Islet precursor cell (in vitro differentiated cells): ENCODE data around the gene PVR.
"Not testable (repeated sequence)": the region's sequence is repeated elsewhere in the genome, so short reads cannot be mapped to it uniquely, and the experiment has no call there.

Experiments used
- DNase-seq: peaks from one replicate; pipeline ENCODE4 v3.0.0-alpha.2; 2018

PVR gene

DNA sequence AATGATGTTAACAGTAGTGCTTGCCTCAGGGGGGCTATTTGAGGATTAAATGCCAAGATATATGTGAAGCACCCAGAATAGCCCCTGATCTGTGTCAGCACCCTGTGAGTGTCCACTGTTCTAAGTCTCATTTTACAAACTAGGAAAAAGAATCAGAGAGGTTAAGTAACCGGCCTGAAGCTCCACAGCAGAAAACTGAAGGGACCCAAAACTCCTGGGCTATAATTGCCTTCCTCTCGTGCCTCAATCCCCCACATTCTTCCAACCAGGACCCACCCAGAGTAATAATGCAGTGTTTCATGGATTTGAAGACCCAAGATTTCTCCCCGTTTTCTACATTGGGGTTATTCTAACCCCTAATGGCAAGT lies 2.3 kb downstream of the PVR start:
- no peak for DNase-seq

DNA sequence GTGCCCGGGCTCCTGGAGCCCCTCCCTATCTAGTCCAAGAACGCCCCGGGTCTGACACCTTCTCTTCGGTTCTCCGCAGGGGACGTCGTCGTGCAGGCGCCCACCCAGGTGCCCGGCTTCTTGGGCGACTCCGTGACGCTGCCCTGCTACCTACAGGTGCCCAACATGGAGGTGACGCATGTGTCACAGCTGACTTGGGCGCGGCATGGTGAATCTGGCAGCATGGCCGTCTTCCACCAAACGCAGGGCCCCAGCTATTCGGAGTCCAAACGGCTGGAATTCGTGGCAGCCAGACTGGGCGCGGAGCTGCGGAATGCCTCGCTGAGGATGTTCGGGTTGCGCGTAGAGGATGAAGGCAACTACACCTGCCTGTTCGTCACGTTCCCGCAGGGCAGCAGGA lies 3.4 kb downstream of the PVR start:
- no peak for DNase-seq

DNA sequence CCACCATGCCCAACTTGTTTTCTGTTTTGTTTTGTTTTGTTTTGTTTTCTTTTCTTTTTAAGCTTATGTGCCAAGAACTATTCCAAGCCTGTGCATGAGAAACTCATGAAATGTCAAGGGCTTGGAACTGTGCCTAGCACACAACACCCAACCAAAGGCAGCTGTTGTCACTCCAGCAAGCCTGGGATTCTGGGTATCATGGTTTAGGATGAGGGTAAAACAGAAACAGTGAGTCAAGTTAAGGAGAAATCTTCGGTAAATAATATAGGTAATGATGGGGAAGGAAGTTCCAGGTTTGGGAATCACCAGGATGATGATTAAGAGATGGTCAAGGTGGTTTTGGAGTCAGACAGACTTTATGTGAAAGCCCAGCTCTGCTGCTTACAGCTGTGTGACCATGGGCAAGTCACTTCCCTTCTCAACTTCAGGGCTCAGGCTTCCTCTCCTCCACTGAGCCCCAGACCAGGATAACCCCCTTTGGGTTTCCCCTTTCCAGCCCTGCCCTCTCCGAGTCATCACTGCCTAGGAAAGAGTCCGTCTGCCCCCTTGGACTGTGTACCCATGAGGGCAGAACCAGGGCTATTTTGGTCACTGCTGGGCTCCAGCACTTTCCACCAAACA lies 5.0 kb downstream of the PVR start:
- no peak for DNase-seq

DNA sequence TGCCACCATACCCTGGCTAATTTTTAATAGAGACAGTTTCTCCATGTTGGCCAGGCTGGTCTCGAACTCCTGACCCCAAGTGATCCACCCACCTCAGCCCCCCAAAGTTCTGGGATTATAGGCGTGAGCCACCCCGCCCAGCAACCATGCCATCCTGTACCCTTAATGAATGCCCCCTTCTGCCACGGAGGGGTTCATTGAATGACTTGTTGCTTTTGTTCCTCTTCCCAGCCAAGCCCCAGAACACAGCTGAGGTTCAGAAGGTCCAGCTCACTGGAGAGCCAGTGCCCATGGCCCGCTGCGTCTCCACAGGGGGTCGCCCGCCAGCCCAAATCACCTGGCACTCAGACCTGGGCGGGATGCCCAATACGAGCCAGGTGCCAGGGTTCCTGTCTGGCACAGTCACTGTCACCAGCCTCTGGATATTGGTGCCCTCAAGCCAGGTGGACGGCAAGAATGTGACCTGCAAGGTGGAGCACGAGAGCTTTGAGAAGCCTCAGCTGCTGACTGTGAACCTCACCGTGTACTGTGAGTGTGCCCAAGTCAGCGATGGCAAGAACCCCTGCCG lies 6.0 kb downstream of the PVR start:
- DNase-seq = no peak

DNA sequence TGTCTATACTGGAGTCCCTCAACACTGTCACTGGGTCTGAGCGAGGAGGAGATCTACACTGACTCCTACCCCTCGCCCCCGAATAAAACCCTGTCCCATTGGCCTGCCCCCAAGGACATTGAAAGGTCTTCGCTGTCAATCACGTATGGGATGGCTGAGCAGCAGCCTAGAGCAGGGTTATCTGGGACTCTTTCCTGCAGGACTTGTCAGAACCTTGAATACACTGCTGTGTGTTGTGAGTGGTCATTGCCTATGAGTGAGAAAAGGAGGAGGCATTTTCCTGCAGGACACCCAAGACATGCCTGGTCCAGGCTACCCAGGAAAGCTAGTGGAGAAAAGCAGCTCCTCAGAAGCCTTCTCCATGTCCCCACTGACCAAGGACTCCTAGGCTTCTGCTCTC lies 9.6 kb downstream of the PVR start:
- no peak for DNase-seq

DNA sequence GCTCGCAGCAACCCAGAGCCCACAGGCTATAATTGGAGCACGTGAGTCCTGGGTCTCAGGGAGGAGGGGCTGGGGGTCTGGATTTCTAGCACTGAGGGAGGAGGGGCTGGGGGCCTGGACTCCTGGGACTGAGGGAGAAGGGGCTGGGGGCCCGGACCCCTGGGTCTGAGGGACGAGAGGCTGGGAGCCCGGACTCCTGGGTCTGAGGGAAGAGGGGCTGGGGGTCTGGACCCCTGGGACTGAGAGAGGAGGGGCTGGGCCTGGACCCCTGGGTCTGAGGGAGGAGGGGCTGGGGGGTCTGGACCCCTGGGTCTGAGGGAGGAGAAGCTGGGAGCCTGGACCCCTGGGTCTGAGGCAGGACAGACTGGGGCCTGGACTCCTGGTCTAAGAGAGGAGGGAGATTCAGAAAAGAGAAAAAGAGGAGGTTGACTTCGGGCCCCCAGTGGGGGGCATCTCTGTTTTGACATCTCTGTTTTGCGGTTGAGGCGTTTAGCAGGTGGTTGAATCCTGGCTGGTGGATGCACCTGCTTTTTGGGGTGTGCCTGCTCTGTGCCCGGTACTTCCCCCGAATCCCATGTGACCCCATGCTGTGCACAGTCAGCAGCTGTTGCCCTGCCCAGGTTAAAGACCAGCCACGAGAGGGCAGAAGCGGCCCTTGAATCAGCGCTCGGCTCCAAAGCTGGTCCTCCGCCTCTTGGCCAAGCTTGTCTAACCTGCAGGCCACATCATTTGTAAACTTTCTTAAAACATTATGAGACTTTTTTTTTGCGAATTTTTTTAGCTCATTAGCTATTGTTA lies 10.5 kb downstream of the PVR start:
- peak; percentile 70 for DNase-seq

DNA sequence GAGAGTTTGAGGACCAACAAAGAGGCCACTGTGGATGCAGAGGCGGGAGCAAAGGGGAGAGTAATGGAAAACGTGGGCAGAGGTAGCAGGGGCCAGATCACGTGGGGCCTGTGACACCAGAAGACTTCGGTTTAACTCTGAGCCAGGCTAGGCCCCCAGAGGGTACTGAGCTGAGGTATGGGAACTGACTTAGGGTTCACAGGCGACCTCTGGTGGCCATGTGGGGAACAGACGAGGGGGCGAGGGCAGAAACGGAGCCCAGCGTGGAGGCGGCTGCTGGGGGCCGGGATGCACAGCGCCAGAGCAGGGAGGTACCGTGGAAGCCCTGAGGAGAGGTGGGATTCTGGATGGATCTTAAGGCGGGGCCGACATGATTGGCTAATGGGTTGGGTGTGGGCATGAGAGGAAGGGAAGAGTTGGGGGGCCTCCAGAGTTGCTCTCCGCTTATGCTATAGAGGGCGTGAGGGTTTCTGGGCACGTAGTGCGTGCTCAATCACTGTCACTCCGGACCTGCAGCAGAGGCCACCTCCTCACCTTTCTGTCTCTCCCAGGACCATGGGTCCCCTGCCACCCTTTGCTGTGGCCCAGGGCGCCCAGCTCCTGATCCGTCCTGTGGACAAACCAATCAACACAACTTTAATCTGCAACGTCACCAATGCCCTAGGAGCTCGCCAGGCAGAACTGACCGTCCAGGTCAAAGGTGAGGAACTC lies 13.7 kb downstream of the PVR start:
- DNase-seq = peak; percentile 78

DNA sequence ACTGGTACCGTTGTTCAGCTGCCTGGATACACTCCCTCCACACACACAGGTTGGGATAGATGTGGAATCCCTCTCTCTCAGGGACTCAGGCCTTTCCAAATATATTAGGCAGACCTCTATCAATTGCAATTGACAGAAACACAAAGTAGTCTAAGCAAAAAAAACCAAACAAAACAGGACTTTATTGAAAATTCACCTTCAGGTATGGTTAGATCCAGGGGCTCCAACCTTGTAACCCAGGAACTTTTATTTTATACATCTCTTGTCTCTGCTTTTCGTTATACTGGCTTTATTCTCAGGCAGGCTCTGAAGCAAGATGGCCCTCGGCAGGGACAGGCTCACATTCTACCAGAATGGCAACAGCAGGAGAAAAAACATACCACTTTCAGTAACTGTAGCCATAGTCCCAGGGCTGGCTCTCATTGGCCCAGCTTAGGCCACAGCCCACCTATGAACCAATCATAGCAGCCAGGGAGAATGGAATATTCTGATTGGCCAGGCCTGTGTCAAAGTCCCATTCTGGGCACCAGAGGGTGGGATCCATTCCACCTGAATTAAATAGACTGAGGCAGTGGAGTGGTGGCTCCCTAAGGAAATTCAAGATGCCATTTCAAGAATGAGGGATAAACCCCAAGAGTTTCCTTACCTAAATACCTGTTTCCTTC lies 14.5 kb downstream of the PVR start:
- DNase-seq = no peak

DNA sequence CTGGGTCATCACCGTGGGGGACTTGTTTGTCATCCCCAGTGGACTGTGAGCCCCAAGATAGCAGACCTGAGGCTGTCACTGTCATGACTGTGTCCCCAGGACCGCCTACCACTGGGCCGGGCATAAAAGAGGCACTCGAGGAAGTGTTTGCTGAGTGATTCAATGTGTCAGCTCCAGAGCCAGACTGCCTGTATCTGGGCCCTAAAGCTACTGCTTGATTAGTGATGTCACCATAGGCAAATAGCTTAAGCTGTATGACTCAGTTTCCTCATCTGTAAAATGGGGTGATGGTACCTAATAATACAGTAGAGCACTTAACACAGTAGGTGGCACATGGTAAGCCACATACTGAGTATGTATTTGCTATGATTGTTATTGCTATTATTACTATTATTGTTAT lies 16.4 kb downstream of the PVR start:
- DNase-seq = no peak

DNA sequence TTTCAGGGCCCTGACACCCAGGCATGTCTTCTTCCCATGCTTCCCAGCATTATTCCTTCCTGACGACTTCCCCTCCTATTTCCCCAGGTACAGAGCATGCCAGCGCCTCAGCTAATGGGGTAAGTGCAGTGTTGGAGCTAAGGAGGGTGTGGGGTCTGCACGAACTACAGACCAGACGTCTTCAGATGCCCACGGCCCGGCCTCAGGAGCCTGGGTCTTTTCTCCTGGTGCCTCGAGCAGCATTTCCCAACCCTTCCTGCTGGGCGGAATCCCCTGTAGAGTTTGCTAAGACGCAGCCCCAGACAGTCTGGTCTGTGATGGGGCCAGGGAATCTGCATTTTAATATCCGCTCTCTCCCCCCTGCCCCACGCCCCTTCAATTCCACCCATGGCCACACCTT lies 17.5 kb downstream of the PVR start:
- DNase-seq = no peak

DNA sequence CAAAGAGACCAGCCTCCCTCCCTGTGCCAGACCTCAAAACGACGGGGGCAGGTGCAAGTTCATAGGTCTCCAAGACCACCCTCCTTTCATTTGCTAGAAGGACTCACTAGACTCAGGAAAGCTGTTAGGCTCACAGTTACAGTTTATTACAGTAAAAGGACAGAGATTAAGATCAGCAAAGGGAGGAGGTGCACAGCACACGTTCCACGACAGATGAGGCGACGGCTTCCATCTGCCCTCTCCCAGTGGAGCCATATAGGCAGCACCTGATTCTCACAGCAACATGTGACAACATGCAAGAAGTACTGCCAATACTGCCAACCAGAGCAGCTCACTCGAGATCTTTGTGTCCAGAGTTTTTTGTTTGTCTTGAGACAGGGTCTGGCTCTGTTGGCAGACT lies 18.2 kb downstream of the PVR start:
- no peak for DNase-seq

DNA sequence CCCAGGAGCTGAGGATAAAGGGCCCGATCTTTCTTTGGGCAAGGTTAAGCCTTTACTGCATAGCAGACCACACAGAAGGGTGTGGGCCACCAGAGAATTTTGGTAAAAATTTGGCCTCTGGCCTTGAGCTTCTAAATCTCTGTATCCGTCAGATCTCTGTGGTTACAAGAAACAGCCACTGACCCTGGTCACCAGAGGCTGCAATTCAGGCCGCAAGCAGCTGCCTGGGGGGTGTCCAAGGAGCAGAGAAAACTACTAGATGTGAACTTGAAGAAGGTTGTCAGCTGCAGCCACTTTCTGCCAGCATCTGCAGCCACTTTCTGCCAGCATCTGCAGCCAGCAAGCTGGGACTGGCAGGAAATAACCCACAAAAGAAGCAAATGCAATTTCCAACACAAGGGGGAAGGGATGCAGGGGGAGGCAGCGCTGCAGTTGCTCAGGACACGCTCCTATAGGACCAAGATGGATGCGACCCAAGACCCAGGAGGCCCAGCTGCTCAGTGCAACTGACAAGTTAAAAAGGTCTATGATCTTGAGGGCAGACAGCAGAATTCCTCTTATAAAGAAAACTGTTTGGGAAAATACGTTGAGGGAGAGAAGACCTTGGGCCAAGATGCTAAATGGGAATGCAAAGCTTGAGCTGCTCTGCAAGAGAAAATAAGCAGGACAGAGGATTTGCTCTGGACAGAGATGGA lies 19.1 kb downstream of the PVR start:
- DNase-seq = no peak

DNA sequence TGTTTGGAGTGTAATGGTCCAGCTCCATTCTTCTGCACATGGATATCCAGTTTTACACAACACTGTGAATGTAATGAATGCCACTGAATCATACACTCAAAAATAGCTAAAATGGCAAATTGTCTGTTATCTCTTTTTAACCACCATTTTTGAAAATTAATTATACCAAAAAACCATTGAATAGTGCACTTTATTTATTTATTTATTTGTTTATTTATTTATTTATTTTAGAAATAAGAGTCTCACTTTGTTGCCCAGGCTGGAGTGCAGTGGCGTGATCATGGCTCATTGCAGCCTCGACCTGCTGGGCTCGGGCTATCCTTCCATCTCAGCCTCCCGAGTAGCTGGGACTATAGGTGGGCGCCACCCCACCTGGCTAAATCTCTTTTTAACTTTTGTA lies 20.3 kb downstream of the PVR start:
- no peak for DNase-seq

DNA sequence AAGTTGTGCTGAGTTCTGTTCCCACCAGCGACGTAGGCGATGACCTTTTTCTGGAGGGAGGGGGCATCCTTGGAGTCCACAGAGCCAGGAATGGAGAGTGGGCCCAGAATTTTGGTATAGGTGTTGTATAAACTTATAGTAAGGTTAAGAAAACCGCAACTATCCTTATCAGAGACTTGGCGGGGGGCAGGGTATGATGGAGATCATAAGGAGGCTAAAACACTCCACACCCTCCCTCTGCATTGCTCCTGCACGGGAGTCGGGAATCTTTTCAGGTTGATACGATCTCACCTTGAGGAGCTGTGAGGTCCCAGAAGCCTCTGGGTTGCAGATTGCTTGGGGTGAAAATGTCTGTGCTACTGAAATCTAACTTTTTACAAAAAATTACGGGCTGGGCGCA lies 21.3 kb downstream of the PVR start:
- no peak for DNase-seq

DNA sequence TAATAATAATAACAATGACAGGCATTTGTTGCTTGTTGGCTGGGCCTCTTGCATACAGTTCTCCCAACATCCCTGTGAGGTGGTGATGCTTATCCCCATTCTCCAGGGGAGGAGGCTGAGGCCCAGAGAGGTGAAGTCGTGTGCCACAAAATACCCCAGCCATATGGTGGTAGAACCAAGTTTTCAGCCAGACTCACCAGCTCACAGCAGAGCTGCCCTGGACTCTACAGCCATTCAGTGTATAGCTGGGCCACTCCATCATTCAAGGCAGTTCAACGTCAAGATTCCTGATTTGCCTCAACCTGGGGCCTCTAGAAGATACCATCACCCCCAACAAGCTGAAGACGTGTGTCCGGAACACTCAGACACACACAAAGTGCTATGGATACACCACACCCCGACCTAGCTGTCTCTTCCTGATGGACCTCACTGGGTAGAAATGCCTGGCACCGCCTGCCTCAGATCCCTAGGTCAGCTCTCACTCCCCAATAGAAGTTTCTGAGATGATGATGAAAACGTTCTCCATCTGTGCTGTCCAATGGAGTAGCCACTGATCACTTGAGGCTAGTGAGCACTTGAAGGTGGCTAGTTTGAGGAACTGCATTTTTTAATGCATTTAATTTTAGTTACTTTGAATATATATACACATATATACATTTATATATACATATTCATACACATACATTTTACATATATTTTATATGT lies 23.3 kb downstream of the PVR start:
- DNase-seq = no peak

DNA sequence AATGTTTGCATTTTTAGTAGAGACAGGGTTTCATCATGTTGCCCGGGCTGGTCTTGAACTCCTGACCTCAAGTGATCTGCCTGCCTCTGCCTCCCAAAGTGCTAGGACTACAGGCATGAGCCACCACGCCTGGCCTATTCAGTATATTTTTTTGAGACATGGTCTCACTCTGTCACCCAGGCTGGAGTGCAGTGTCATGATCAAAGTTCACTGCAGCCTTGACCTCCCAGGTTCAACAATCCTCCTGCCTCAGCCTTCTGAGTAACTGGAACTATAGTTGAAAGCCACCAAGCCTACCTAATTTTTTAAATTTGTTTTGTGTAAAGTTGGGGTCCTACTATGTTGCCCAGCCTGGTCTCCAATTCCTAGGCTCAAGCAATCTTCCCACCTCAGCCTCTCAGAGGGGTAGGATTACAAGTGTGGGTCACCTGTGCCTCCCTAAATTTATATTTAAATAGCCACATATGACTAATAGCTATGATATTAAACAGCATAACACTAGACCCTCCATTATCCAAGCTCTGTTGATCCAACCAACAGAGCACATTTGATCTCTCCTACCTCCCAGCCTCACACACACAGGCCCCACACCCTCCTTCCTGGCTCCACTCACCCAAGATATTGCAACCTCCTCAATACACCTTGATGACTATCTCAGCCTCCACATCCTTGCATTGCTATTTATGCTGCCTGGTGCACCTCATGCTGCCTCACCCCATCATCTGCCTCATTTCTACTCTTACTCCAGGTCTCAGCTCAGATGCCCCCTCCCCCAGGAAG lies 25.5 kb downstream of the PVR start:
- no peak for DNase-seq

DNA sequence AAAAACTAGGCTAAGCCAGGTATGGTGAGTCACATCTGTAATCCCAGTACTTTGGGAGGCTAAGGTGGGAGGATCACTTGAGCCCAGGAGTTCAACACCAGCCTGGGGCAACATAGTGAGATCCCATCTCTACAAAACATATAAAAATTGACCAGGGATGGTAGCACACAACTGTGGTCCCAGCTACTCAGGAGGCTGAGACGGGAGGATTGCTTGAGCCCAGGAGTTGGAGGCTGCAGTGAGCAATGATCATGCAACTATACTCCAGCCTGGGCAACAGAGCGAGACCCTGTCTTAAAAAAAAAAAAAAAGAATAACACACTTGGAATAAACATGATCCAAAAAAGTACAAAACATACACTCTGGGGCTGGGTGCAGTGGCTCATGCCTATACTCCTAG lies 26.3 kb downstream of the PVR start:
- not testable (repeated sequence) for DNase-seq

DNA sequence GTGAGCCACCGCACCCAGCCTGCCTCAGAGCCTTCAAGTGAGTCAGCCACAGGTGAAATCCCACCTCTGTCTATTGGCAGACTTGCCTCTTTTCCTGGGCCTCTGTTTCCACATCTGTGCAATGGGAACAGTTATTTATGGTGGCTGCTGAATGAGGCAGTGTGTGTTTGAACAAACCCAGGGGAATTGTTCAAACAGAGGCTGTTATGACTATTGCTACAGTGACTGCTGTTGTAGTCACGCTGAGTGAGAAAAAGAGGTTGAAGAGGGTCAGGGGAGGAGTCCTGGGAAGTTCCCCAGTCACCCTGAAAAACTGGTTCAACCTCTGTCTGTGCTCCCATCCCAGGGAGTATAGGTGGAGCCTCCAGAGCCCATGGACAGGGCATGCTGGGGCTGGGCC lies 27.7 kb downstream of the PVR start, which contains the start of gene CEACAM19:
Gene CEACAM19 (plus strand): TSS at position 83 of the 400 bp plus-strand sequence. CDS start 450 bp downstream, outside the sequence.
- DNase-seq = no peak

DNA sequence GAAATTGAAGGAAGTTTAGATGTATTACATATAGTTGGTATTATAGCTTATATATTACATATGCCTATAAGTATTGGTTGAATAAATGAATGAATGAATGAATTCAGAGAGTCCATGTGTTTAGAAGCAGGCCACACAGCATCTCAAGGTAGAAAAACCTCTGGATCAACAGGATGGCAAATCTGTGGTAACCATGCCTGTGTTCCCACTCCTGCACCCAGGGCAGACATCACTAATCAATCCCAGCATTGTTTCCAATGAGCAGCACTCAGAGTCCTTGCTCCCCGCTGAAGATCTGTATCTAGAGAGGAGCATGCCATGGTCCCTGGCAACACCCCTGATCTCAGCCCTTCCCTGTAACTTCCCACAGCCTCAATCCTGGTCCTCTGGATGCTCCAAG lies 28.5 kb downstream of the PVR start:
- DNase-seq = no peak

DNA sequence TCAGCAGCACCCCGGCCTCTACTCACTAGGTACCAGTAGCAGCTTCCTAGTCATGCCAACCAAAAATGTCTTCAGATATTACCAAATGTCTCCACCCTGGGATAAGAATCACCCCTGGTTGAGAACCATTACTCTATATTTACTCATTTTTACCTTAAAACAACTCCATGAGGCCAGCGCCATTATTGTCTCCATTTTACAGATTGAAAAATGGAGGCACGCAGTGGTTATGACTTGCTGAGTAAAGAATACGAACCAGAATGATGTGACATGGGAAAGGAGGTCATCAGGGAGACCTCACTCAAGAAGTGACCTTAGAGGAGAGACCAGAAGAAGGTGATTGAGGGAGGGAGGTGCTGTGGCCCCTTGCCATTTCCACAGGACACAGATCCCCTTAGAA lies 29.8 kb downstream of the PVR start:
- no peak for DNase-seq

DNA sequence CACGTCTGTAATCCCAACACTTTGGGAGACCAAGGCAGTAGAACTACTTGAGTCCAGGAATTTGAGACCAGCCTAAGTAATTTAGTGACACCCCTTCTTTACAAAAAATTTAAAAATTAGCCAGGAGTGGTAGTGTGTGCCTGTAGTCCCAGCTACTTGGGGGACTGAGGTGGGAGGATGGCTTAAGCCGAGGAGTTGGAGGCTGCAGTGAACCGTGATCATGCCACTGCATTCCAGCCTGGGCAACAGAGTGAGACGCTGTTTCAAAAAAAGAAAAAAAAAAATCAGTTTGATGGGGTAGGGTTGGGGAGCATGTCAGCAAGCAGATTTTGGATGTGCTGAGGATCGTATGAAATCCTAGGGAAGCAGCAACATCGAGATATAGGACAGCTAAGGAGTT lies 31.8 kb downstream of the PVR start:
- no peak for DNase-seq
